Osteocyte (in vitro differentiated cells): Measurements from ENCODE around the gene ANKRD29. TPM values are rescaled to one million over a fixed set of nuclear protein-coding genes. Genes with fewer than 3 reads are reported as not detected.
A peak's percentile ranks its signal among the peaks of the same experiment; 100 is the strongest.

Experiments
- DNase-seq: peaks from one replicate; pipeline ENCODE4 v3.0.0; 2021; ENCODE audit warnings: mixed read lengths; ENCODE audit not compliant: unreplicated experiment; ENCODE audit errors: extremely low spot score
- H3K27ac Mint-ChIP-seq: one replicate; pipeline ENCODE4 v1.8.0; 2021; ENCODE audit warnings: mild to moderate bottlenecking, mixed read lengths; ENCODE audit not compliant: unreplicated experiment
- H3K27me3 Mint-ChIP-seq: one replicate; pipeline ENCODE4 v1.8.0; 2021; ENCODE audit warnings: mixed read lengths; ENCODE audit not compliant: unreplicated experiment
- H3K36me3 Mint-ChIP-seq: one replicate; pipeline ENCODE4 v1.8.0; 2021; ENCODE audit warnings: mixed read lengths; ENCODE audit not compliant: unreplicated experiment
- H3K4me1 Mint-ChIP-seq: one replicate; pipeline ENCODE4 v1.8.0; 2021; ENCODE audit warnings: mixed read lengths; ENCODE audit not compliant: unreplicated experiment
- H3K4me3 Mint-ChIP-seq: one replicate; pipeline ENCODE4 v1.8.0; 2021; ENCODE audit warnings: mild to moderate bottlenecking, moderate library complexity, mixed read lengths; ENCODE audit not compliant: unreplicated experiment
- H3K9me3 Mint-ChIP-seq: one replicate; pipeline ENCODE4 v1.8.0; 2021; ENCODE audit warnings: mixed read lengths; ENCODE audit not compliant: unreplicated experiment
- CTCF ChIP-seq: fragments of 200-600 bp; sonication (generic); IDR thresholded peaks from 2 replicates; pipeline ENCODE4 v1.5.0; 2021; ENCODE audit warnings: antibody characterized with exemption, mild to moderate bottlenecking, moderate library complexity
- total RNA-seq: library from RNA; stranded (reverse); gene quantifications from 2 replicates; pipeline ENCODE4 v1.2.1, GENCODE V29; 2021

Gene ANKRD29
- total RNA-seq, 1 donor from 2014 or later, result not detected

- peaks cover 57% of the 10 kb centered on the region for H3K27me3 Mint-ChIP-seq
- H3K9me3 Mint-ChIP-seq, result no peaks in the 10 kb centered on the region
- H3K27ac Mint-ChIP-seq, result no peak overlapping the region
- H3K4me1 Mint-ChIP-seq, result peaks cover 10% of the 10 kb centered on the region
- TF ChIP-seq CTCF, result no peak
- H3K36me3 Mint-ChIP-seq, result no peaks in the 10 kb centered on the region
- no peak for DNase-seq
- H3K4me3 Mint-ChIP-seq, result no peak overlapping the region
These were observed 4.4 kb upstream of the ANKRD29 start for GRCh38 chr18:23667114-23667513.

GRCh38 chr18:23664674-23665073 lies 2.0 kb upstream of the ANKRD29 start:
- H3K27me3 Mint-ChIP-seq, result peaks cover 69% of the 10 kb centered on the region
- DNase-seq, result no peak
- H3K4me3 Mint-ChIP-seq, result no peak overlapping the region
- no peak overlapping the region for H3K27ac Mint-ChIP-seq
- H3K9me3 Mint-ChIP-seq, result no peaks in the 10 kb centered on the region
- no peaks in the 10 kb centered on the region for H3K36me3 Mint-ChIP-seq
- H3K4me1 Mint-ChIP-seq, result peaks cover 15% of the 10 kb centered on the region
- TF ChIP-seq CTCF, result no peak

- peaks cover 78% of the 10 kb centered on the region for H3K27me3 Mint-ChIP-seq
These were observed 889 bp downstream of the ANKRD29 start for GRCh38 chr18:23661735-23662308.

GRCh38 chr18:23658285-23658684 lies 4.4 kb downstream of the ANKRD29 start:
- Mint-ChIP-seq H3K4me3 (no peak overlapping the region), H3K27me3 (peaks cover 57% of the 10 kb centered on the region)

More at GRCh38 chr18:23661735-23662308, 889 bp downstream of the ANKRD29 start:
- Mint-ChIP-seq H3K9me3 (no peaks in the 10 kb centered on the region), H3K4me1 (peaks cover 15% of the 10 kb centered on the region), H3K4me3 (peak overlapping the region; percentile 64), H3K36me3 (no peaks in the 10 kb centered on the region), H3K27ac (no peak overlapping the region)
- DNase-seq, result no peak
- no peak for TF ChIP-seq CTCF

GRCh38 chr18:23652232-23652631 lies 10.5 kb downstream of the ANKRD29 start:
- Mint-ChIP-seq H3K4me3 (no peak overlapping the region), H3K36me3 (peaks cover 1% of the 10 kb centered on the region), H3K27me3 (peaks cover 38% of the 10 kb centered on the region), H3K27ac (no peak overlapping the region), H3K9me3 (no peaks in the 10 kb centered on the region), H3K4me1 (no peaks in the 10 kb centered on the region)
- DNase-seq, result no peak
- TF ChIP-seq CTCF, result no peak

More at GRCh38 chr18:23658285-23658684, 4.4 kb downstream of the ANKRD29 start:
- Mint-ChIP-seq H3K4me1 (peaks cover 13% of the 10 kb centered on the region), H3K27ac (no peak overlapping the region), H3K9me3 (no peaks in the 10 kb centered on the region), H3K36me3 (no peaks in the 10 kb centered on the region)
- TF ChIP-seq CTCF, result no peak
- no peak for DNase-seq
